Neural progenitor cell (in vitro differentiated cells): Measurements from ENCODE around the gene KLRG1. TPM values are rescaled to one million over a fixed set of nuclear protein-coding genes. Genes with fewer than 3 reads are reported as not detected.

Experiments used
- DNase-seq: peaks from one replicate; pipeline ENCODE4 v3.0.0-alpha.2; 2016; ENCODE audit warnings: low spot score
- H2AFZ ChIP-seq: fragments of 200-600 bp; sonication (generic); replicated peaks from 2 replicates; pipeline ENCODE4 v1.6.1; 2016; ENCODE audit warnings: antibody characterized with exemption
- H3F3A ChIP-seq: fragments of 200-600 bp; sonication (generic); 2 replicates; pipeline ENCODE4 v1.6.1; 2016; ENCODE audit warnings: antibody characterized with exemption, low read depth
- H3K27ac ChIP-seq: fragments of 200-600 bp; sonication (generic); 2 replicates; pipeline ENCODE4 v1.5.1; 2016; ENCODE audit warnings: mild to moderate bottlenecking
- H3K27me3 ChIP-seq: fragments of 200-600 bp; sonication (generic); 2 replicates; pipeline ENCODE4 v1.6.1; 2016; ENCODE audit warnings: mild to moderate bottlenecking, moderate library complexity
- H3K36me3 ChIP-seq: fragments of 200-600 bp; sonication (generic); 2 replicates; pipeline ENCODE4 v1.5.1; 2016
- H3K4me1 ChIP-seq: fragments of 200-600 bp; sonication (generic); 2 replicates; pipeline ENCODE4 v1.6.1; 2016; ENCODE audit warnings: mixed run types
- H3K4me2 ChIP-seq: fragments of 200-600 bp; sonication (generic); 2 replicates; pipeline ENCODE4 v1.6.1; 2016
- H3K4me3 ChIP-seq: fragments of 200-600 bp; sonication (generic); 2 replicates; pipeline ENCODE4 v1.5.1; 2016
- H3K79me2 ChIP-seq: fragments of 200-600 bp; sonication (generic); 2 replicates; pipeline ENCODE4 v1.6.1; 2016; ENCODE audit warnings: low read depth
- H3K9ac ChIP-seq: fragments of 200-600 bp; sonication (generic); 2 replicates; pipeline ENCODE4 v1.6.1; 2016
- H3K9me3 ChIP-seq: fragments of 200-600 bp; sonication (generic); 2 replicates; pipeline ENCODE4 v1.5.1; 2016; ENCODE audit warnings: low read depth
- H4K20me1 ChIP-seq: fragments of 200-600 bp; sonication (generic); 2 replicates; pipeline ENCODE4 v1.6.1; 2016; ENCODE audit warnings: low read depth
- H3K27ac Mint-ChIP-seq: 3 replicates; pipeline ENCODE4 v1.8.0; 2021; ENCODE audit warnings: mixed read lengths
- H3K27me3 Mint-ChIP-seq: 2 replicates; pipeline ENCODE4 v1.8.0; 2022; ENCODE audit warnings: low read depth, mild to moderate bottlenecking, inconsistent platforms, moderate library complexity, mixed read lengths; ENCODE audit not compliant: insufficient read depth
- H3K36me3 Mint-ChIP-seq: 3 replicates; pipeline ENCODE4 v1.8.0; 2021; ENCODE audit warnings: mixed read lengths
- H3K4me1 Mint-ChIP-seq: 3 replicates; pipeline ENCODE4 v1.8.0; 2021; ENCODE audit warnings: mixed read lengths
- H3K4me3 Mint-ChIP-seq: 3 replicates; pipeline ENCODE4 v1.8.0; 2021; ENCODE audit warnings: mild to moderate bottlenecking, moderate library complexity, mixed read lengths
- H3K9me3 Mint-ChIP-seq: 3 replicates; pipeline ENCODE4 v1.8.0; 2020; ENCODE audit warnings: mixed read lengths
- EZH2 ChIP-seq: fragments of 200-600 bp; sonication (generic); IDR thresholded peaks from 2 replicates; pipeline ENCODE4 v1.6.1; 2017; ENCODE audit warnings: antibody characterized with exemption, mild to moderate bottlenecking, moderate library complexity
- EZH2phosphoT487 ChIP-seq: fragments of 200-600 bp; sonication (generic); IDR thresholded peaks from 2 replicates; pipeline ENCODE4 v1.6.1; 2017; ENCODE audit warnings: antibody characterized with exemption
- total RNA-seq: library from RNA; depleted of rRNA; stranded (reverse); fragments of >200 nt; gene quantifications from 2 replicates; pipeline ENCODE4 v1.2.3, GENCODE V29; 2015; ENCODE audit warnings: low replicate concordance
- TF ChIP-seq, protein P1 (sequence below): fragments of 200-600 bp; sonication (generic); IDR thresholded peaks from 2 replicates; pipeline ENCODE4 v1.5.1; 2017; ENCODE audit warnings: antibody characterized with exemption, mild to moderate bottlenecking

The KLRG1 gene
- total RNA-seq, 1 donor from 2014 or later = 26.9 TPM

DNA sequence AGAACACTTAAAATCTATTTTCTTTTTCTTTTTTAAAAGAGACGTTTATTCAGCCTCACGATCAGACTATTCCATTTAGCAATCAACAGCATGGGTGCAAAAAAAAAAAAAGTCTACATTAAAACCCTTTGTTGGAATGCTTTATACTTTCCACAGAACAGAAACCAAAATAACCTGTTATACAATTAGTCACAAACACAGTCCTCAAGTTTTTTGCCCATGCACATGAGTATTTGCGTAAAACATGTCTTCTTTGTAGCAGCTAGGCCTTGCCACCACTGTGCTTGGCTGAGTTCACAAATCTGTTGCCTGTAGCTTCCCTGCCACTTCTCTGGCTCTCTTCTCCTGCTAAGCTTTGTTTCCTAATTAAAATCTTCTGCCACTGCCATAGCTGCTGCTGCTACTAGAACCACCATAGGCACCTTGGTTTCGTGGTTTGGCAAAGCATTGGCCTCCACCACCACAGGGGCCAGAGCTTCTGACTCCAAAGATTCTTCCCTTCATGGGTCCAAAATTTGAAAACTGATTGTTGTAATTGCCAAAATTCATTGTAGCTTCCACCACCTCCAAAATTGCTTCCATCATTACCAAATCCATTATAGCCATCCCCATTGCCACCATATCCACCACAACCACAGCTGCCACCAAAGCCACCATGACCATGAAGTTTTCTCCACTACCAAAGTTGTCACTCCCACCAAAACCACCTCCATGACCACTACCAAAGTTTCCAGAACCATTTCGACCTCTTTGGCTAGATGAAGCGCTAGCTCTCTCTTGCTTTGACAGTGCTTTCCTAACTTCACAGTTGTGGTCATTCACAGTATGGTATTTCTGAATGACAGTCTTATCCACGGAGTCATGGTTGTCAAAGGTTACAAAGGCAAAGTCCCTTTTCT is 38.1 kb downstream of the KLRG1 start:
- H3K4me2 ChIP-seq = no peak overlapping the region
- Mint-ChIP-seq H3K27me3 (no peaks in the 10 kb centered on the region), H3K4me3 (no peak overlapping the region), H3K9me3 (no peaks in the 10 kb centered on the region), H3K4me1 (peaks cover 3% of the 10 kb centered on the region), H3K36me3 (peaks cover 3% of the 10 kb centered on the region), H3K27ac (peak overlapping the region; percentile 36)
- no peaks in the 10 kb centered on the region for H3K9me3 ChIP-seq
- no peak overlapping the region for H3K4me3 ChIP-seq
- peaks cover 9% of the 10 kb centered on the region for H3K4me1 ChIP-seq
- H3K27me3 ChIP-seq = no peaks in the 10 kb centered on the region
- H3K79me2 ChIP-seq = no peaks in the 10 kb centered on the region
- no peak overlapping the region for H3K27ac ChIP-seq
- no peaks in the 10 kb centered on the region for H4K20me1 ChIP-seq
- no peak overlapping the region for H3K9ac ChIP-seq
- TF ChIP-seq, protein P1, sequence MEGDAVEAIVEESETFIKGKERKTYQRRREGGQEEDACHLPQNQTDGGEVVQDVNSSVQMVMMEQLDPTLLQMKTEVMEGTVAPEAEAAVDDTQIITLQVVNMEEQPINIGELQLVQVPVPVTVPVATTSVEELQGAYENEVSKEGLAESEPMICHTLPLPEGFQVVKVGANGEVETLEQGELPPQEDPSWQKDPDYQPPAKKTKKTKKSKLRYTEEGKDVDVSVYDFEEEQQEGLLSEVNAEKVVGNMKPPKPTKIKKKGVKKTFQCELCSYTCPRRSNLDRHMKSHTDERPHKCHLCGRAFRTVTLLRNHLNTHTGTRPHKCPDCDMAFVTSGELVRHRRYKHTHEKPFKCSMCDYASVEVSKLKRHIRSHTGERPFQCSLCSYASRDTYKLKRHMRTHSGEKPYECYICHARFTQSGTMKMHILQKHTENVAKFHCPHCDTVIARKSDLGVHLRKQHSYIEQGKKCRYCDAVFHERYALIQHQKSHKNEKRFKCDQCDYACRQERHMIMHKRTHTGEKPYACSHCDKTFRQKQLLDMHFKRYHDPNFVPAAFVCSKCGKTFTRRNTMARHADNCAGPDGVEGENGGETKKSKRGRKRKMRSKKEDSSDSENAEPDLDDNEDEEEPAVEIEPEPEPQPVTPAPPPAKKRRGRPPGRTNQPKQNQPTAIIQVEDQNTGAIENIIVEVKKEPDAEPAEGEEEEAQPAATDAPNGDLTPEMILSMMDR = no peak
- no peak for TF ChIP-seq EZH2
- TF ChIP-seq EZH2phosphoT487 = no peak
- H3K36me3 ChIP-seq = no peaks in the 10 kb centered on the region
- H3F3A ChIP-seq = no peaks in the 10 kb centered on the region
- DNase-seq = no peak
- no peak overlapping the region for H2AFZ ChIP-seq

DNA sequence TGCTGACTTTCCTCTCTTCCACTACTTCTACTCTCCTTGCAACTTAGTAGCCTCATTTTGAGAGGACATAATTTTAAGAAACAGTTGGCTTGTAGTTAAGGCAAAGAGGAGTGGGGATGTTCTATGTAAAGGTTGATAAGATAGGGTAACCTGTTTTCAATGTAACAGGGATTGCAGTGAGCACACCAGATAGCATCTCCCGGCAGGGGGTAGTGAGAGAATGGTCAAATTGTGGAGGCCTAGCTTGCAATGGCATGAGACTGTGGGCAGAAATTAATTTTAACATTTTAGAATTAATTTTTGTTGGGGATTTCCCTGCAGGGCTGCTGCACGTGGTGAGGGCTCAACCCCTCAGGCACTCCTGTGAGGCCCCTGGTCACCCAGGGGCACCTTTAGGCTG is 41.4 kb downstream of the KLRG1 start:
- peak overlapping the region; percentile 68 for H2AFZ ChIP-seq
- no peaks in the 10 kb centered on the region for H3K79me2 ChIP-seq
- no peaks in the 10 kb centered on the region for H4K20me1 ChIP-seq
- no peak overlapping the region for H3K9ac ChIP-seq
- H3K4me3 ChIP-seq = no peak overlapping the region
- H3F3A ChIP-seq = no peaks in the 10 kb centered on the region
- H3K4me1 ChIP-seq = peaks cover 9% of the 10 kb centered on the region
- no peaks in the 10 kb centered on the region for H3K9me3 ChIP-seq
- Mint-ChIP-seq H3K9me3 (no peaks in the 10 kb centered on the region), H3K27ac (no peak overlapping the region), H3K27me3 (no peaks in the 10 kb centered on the region), H3K4me3 (no peak overlapping the region), H3K4me1 (peaks cover 3% of the 10 kb centered on the region), H3K36me3 (peaks cover 3% of the 10 kb centered on the region)
- TF ChIP-seq, protein P1 = no peak
- TF ChIP-seq EZH2phosphoT487 (no peak), EZH2 (no peak)
- peak; percentile 20 for DNase-seq
- no peaks in the 10 kb centered on the region for H3K27me3 ChIP-seq
- H3K4me2 ChIP-seq = no peak overlapping the region
- no peaks in the 10 kb centered on the region for H3K36me3 ChIP-seq
- no peak overlapping the region for H3K27ac ChIP-seq

DNA sequence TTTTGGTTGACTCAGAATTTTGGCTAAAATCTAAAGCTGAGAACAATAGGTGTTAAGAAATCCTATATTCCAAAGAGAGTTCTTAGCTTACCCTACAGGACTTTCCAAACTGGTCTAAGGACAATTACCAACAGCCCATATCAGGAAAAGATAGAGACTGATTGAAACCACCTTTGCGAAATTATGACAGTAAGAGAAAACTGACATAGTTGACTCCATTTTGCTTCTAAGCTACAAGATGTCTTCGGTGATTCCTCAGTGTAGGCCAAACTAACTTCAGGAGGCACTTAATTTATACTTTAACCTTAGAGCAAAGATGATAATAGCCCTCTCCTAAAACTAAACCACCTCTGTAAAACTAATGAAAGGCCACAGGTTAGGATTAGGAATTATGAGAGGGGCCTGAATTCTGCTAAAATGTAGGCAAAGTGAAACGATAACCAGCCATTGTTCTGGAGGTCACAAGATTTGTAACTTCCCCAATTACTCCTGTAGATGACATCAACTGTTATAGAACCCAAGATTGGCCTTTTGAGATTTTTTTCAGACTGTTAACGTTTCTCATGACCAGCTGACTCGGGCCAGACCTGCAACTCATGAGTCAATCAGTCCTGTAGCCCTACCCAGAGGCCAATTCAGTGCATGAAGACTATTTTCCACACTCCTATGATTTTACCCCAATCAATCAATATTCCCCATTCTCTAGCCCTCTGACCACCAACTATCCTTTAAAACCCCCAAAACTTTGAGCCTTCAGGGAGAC is 43.0 kb downstream of the KLRG1 start:
- Mint-ChIP-seq H3K27ac (no peak overlapping the region), H3K9me3 (no peaks in the 10 kb centered on the region), H3K4me3 (no peak overlapping the region), H3K36me3 (peaks cover 3% of the 10 kb centered on the region), H3K4me1 (peaks cover 7% of the 10 kb centered on the region), H3K27me3 (no peaks in the 10 kb centered on the region)
- peaks cover 9% of the 10 kb centered on the region for H3K4me1 ChIP-seq
- H3K27me3 ChIP-seq = no peaks in the 10 kb centered on the region
- H3K4me3 ChIP-seq = no peak overlapping the region
- no peaks in the 10 kb centered on the region for H3K36me3 ChIP-seq
- no peaks in the 10 kb centered on the region for H4K20me1 ChIP-seq
- no peak for DNase-seq
- H3K9me3 ChIP-seq = no peaks in the 10 kb centered on the region
- TF ChIP-seq EZH2phosphoT487 (no peak), EZH2 (no peak)
- TF ChIP-seq, protein P1 = no peak
- H3K4me2 ChIP-seq = no peak overlapping the region
- no peak overlapping the region for H3K27ac ChIP-seq
- no peak overlapping the region for H3K9ac ChIP-seq
- no peaks in the 10 kb centered on the region for H3K79me2 ChIP-seq
- no peaks in the 10 kb centered on the region for H3F3A ChIP-seq
- no peak overlapping the region for H2AFZ ChIP-seq
